Mammary epithelial cell (primary cell): ENCODE results near the gene PHC2.
A peak's percentile ranks its signal among the peaks of the same experiment; 100 is the strongest.

Source experiments
- EZH2 ChIP-seq: IDR thresholded peaks from 2 replicates; pipeline ENCODE4 v1.6.1; 2012; ENCODE audit warnings: low read length, inconsistent platforms, borderline replicate concordance
- TF ChIP-seq, protein P1 (sequence below), 2 donors: IDR thresholded peaks in 1 of 2; conservative IDR thresholded peaks in 1 of 2; 2 replicates each; pipeline ENCODE4 v1.5.1; 2011 to 2012; ENCODE audit warnings: inconsistent platforms in 2 of 2, low read length in 2 of 2, mild to moderate bottlenecking in 2 of 2, control low read depth in 1 of 2, low read depth in 1 of 2; ENCODE audit not compliant: insufficient read depth in 1 of 2; ENCODE audit errors: extremely low read depth in 1 of 2

- TF ChIP-seq, protein P1, sequence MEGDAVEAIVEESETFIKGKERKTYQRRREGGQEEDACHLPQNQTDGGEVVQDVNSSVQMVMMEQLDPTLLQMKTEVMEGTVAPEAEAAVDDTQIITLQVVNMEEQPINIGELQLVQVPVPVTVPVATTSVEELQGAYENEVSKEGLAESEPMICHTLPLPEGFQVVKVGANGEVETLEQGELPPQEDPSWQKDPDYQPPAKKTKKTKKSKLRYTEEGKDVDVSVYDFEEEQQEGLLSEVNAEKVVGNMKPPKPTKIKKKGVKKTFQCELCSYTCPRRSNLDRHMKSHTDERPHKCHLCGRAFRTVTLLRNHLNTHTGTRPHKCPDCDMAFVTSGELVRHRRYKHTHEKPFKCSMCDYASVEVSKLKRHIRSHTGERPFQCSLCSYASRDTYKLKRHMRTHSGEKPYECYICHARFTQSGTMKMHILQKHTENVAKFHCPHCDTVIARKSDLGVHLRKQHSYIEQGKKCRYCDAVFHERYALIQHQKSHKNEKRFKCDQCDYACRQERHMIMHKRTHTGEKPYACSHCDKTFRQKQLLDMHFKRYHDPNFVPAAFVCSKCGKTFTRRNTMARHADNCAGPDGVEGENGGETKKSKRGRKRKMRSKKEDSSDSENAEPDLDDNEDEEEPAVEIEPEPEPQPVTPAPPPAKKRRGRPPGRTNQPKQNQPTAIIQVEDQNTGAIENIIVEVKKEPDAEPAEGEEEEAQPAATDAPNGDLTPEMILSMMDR (conservative IDR thresholded peaks at IDR 0.05 in 1 of 2, IDR thresholded peaks at IDR 0.05 in 1 of 2; ENCODE audit: extremely low read depth in 1 of 2, insufficient read depth in 1 of 2, low read depth in 1 of 2, low read length in 2 of 2): peak in 1 of 2 donors; percentile 28
- TF ChIP-seq EZH2: no peak
Measured at GRCh38 chr1:33430692-33431593, at the start of gene PHC2.
